HG02610 (cell line): ENCODE results near the gene LEKR1.
"Not testable (repeated sequence)": the region's sequence is repeated elsewhere in the genome, so short reads cannot be mapped to it uniquely, and the experiment has no call there.

Experiments
- ATAC-seq: cut with Tn5 transposase; IDR thresholded peaks from one replicate; pipeline ENCODE4 v1.9.1; 2021; ENCODE audit warnings: mild to moderate bottlenecking, moderate library complexity; ENCODE audit not compliant: unreplicated experiment

LEKR1 gene

DNA sequence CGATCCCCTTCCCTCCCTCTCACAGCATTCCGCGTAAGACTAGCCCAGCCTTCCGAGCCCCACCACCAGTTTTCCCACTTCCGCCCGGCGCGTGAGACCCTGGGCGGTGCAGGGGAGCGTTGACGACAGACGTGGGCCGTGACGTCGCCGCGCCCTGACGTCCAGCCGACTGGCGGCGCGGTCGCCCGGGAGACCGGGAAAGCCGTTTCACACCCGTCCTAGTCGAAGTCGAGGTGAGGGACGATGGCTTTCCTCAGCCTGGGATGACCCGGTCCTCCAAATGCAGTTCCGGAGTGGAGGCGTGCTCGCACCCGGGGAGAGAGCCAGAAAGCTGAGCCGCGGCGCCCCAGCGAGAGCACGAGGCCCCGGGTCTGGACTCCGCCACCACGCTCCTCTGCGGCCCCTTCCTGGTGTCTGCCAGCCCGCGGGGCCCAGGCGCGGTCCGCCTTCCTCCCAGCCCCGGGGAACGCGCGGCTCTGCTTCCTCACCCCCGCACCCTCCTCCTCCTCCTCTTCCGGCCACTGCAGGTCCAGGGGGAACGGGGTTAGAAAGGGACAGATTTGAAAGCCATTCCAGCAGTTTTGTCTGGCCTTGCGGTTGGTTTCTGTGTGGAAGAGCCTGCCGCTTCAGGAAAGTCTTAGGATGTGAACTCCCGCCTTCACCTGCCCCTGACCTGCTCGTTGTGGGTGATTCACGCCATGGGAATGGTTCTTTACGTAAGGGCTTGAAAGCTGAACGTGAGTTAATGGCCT, at the start of gene LEKR1:
LEKR1 (plus strand) TSS at position 210 of the 752 bp plus-strand sequence. CDS start 2,977 bp downstream, outside the sequence.
- peak; percentile 92 for ATAC-seq

DNA sequence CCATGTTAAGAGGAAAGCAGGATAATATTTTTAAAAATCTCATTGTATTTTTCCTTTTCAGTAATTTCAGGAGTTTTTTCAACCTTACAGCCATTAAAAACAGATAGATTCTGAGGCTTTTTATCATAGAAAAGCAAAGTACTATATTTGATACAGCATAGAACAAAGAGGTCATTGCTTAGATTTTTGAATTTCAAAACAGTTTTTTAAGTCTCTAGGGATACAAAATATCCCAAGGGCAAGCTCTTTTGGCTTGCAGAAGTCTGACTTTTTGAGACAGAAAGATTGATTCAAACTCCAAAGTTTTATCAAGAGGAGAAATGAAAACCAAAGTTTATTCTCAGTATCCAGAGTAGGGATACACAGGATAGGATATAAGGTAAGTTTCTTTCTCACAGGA, 49.3 kb upstream of the LEKR1 start:
- ATAC-seq, result no peak

DNA sequence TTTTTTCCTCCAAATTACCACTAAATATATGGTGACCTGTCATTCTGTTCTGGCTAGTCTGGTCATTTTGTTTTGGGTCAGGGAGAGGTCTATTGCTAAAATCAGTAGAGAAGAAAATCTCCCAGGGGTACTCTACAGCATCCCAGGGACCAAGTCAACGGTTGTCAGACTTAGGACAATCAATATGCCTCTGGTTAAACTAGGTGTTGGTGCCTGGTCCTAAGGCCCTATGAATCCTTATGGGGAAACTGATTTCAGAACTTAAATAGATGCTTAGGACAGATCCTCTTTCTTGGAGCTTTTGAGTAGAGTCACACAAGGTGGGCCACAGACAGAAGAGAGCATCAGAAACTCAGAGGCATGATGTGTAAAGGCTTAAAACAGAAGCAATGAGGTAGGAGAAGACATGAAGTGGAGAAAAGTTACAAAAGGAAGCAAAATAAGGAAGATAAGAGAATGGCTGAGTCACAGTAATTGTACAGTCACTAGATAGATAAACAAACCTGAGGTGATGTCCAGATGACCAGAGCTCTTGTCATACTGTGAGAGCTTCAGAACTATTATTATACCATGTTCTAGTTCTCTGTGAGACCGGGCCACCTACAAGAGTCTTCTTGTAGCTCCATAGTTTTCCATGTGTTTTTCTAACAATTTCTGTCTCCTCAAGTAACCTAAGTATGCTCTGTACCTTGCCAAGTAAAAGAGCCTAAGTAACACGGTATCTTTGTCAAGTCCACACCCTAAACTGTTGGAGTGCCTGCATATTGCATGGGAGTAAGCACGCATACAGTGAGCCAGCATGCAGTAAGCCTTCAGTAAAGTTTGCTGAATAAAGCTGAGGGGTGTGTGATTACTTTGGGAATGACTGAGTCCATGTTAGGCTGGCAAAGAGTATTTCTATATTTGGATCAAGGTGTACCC, 44.6 kb upstream of the LEKR1 start:
- ATAC-seq, result no peak

DNA sequence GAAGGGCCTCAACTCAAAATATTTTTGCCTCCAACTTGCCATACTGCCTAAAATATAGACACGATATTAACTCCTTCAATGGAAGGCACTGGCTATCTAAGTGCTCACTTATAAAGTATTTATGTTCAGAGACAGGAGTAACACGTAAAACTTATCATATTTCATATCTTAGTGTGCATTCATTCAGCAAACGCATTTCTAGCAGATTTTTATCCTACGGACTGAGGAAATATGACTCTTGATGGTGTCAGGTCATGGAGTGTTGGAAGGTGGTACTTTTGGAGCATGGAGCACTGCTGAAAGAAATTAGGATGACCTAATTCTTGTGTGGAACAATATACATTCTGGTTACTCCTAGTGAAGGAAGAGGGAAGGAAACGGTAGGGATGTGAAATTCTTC, 43.8 kb upstream of the LEKR1 start:
- no peak for ATAC-seq

DNA sequence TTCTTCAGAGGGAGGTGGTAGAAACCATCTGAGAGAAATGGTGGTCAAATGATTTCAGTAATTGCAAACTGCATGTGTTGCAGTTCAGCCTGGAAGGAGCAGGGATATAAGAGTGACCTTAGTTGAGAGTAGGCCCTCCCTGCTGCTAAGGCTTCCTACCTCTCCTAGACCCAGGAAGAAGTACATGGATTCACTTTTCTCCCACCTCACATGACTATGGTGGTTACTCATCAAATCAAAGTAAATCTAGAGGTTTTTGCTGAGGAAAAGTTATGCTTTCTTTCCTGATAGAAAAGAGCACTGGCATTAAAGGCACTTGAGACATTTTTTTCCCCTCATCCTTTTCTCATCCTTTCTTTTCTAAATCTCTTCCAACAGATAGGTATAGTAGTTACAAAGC, 43.2 kb upstream of the LEKR1 start:
- ATAC-seq, result no peak

DNA sequence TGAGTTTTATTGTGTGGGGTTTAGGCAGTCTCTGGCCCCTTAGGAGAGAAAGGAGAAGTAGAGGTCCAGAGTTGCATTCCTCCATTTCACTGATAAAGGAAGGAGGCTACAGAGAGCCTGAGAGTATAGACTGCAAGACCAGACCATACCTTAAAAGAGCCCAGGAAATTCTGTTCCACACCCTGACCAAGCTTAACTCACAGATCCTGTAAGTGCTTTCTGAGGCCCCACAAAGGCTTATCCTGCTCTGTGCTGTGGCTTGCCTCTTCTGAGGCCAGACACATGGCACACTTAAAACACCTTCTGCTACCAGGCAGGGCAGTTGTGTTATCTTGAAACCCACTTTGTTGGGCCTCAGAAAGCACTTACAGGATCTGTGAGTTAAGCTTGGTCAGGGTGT, 39.2 kb upstream of the LEKR1 start:
- no peak for ATAC-seq

DNA sequence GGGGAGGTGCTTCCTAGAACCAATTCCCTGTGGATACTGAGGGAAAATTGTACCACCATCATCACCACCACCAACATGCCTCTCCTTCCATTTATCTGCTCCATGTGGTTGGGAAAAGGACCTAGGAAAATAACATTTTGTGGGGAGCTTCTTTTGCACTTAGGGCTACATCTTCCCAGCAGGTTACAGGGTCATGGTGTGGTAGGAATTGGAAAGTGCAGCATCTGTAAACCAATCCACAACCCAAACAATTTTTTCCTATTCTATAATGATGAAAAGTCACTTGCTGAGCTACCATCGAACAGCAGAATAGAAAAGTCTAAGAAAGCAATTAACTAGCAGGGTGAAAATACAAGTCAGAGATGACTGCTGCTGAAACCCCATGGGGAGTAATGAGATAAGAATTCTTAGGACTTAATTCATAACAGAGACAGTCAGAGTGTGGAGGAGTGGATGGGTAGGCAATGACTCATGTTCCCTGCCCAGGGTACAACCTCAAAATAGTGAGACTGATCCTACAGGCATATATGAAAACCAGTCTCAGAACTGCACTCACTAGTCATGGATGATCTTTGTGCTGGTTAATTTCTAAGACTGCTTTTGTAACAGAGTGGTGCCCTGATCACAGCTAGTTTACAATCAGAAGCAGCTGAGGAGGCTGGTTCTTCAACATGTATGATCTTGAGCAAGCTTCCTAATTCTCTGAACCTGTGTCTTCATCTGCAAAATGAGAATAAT, 38.1 kb upstream of the LEKR1 start:
- peak; percentile 86 for ATAC-seq

DNA sequence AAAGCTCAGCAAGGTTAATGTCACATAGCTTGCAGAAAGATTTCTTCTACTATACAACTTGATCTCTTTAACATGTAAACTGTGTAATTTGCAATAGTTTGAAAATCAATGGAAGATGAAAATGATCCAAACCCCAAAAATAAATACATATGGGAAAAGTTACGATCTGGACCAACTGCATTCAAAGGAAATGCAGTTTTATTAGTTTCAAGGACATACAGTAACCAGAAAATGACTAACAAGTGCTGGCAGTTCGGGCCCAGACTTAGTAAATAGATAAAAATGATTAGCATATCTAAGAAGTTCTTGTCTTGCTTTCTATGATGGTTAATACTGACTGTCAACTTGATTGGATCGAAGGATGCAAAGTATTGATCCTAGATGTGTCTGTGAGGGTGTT, 37.3 kb upstream of the LEKR1 start:
- ATAC-seq, result no peak

DNA sequence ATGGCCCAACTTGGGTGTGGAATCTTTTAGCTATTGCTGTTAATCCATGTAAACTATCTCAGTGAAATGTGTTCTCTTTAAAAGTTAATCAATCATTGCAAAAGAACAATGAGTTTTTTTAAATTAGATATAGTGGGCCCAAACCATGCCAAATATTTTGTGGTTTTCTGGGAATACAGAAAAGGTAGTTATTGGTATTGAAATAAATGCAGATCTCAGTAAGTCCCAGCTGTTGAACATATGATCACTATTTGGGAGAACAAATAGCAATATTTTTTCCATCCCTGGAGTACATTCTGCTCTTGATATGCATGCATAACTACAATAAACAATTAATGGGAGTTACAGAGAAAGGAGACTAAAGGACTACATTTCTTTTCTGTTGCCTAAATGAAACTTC, 36.0 kb upstream of the LEKR1 start:
- ATAC-seq, result no peak

DNA sequence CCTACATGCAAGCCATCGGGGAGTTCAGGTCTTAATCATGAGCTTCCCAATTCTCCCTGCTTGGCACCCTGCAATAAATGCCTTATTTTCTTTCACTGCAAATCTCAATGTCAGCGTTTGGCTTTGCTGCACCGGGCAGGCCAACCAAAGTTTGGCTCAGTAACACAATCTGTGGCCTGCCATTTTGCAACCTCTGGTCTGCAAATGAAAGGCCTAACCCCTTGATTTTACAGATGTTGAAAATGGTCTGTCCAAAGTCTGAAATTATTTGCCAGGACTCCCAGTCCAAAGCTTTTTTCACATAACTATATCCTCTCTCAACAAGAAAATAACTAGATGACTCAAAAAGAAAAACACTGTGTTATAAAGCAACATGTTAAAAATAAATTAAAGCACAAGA, 34.0 kb upstream of the LEKR1 start:
- no peak for ATAC-seq

DNA sequence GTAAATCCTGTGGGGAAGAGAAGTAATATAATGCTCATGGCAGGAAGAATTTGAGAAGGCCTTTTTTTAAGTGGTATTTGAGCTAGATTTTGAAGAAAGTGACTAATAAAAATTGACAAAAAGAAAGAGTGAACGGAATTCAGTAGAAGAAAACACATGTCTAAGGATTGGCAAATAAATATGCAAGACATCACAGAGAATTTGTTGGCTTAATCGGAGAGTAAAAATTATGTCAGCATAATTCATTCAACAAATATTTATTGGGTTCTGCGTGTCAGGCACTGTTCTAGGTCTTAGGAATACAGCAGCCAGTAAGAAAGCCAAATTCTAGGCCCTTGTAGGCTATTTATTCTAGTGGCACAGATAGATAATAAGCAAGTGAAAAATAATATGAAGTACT, 33.6 kb upstream of the LEKR1 start:
- ATAC-seq, result no peak

DNA sequence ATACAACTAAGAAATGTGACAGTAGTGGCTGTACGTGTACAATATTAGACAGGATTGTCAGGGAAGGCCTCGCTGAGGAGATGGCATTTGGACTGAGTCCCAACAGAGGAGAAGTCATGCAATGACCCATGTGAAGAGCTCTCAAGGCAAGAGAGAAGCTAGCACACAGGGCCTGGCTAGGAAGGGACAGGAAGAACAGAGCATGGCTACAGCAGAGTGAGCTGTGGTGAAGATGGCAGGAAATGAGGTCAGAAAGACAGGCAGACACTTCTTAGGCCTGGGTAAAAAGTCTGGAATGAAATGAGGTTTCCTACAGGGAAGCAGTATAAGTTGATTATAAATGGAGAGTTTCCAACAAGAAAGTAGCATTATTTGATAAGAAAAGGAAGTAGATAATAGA, 33.2 kb upstream of the LEKR1 start:
- peak; percentile 54 for ATAC-seq

DNA sequence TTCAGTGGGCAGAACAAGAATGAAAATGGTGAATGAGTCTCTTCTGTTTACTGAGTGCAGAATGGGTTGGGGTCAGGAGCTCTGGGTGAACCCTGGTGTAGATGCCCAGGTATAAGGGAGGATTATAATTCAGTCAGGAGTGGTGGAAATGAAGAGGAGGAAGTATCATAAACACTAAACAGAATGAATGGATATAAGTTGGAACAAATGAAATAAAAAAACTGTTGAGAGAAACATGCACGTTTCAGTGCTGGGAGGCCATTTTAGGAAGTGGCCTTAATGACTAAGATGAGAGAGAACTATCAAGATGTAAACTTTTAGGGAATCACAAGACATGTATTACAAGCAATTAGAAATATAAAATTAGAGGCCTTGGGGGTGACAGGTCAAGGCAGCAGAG, 32.8 kb upstream of the LEKR1 start:
- ATAC-seq, result no peak

DNA sequence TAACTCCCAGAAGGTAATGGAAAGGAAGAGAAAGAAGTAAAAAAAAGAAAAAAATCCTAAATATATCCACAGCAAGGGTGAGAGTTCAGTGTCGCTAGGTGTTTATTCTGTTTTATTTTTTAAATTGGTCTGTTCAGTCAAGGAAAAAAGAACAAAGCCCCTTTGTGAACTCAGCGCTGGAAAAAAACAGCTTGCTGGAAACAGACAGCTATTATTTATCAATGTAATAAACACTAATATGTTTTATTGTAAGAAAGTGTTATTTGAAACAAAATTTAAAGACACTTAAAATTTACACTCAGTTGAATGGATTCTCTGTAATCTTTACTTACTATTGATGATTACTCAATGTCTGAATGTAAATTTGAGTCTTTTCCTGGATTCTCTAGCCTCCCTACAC, 32.3 kb upstream of the LEKR1 start:
- no peak for ATAC-seq

DNA sequence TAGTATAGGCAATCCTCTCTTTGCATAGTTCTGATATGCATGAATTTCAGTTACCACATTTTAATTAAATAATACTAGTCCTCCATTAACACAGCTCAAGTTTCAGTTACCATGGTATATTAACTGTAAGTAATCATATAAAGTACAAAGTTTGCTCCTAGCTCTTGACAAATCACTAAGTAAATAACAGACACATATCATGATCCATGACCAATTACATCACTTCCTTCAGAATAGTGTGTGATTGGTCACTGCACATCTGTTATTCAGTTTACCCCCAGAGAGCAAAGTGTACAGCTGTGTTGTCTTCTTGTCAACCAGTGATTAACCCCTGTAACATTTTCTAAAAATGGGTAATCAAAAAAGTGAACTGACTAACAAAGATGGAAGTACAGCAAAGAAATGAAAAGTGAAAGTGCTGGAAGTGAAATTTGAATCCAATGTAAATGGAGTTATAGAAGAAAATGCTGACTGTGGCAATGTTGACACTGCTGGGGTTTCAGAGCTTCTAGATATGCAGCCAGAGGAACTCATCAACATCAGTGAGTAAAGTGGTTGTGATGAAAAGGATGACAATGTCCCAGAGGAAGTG, 30.2 kb upstream of the LEKR1 start:
- no peak for ATAC-seq

DNA sequence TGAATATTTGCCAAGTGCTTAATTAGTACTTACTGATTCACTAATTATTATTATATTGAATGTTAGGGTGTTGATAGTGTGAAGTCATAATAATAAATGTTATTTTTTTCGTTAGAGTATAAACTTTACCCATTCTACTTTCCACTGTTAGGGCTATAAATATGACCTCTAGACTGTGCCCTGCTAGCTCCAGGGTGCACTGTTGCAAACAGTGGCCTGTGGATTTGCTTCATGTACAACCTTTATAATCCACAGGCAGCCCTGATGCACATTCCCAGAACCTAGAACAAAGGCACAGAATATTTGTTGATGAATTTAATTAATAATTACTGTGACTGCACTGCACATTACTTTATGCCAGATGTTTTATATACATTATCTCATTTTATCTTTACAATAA, 28.8 kb upstream of the LEKR1 start:
- no peak for ATAC-seq

DNA sequence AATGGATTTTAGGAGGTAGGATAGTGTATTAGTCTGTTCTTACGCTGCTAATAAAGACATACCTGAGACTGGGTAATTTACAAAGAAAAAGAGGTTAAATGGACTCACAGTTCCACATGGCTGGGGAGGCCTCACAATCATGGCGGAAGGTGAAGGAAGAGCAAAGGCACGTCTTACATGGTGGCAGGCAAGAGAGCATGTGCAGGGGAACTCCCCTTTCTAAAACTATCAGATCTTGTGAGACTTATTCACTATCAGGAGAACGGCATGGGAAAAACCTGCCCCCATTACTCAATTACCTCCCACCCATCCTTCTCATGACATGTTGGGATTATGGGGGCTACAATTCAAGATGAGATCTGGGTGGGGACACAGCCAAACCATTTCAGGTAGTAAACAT, 25.9 kb upstream of the LEKR1 start:
- ATAC-seq, result not testable (repeated sequence)

DNA sequence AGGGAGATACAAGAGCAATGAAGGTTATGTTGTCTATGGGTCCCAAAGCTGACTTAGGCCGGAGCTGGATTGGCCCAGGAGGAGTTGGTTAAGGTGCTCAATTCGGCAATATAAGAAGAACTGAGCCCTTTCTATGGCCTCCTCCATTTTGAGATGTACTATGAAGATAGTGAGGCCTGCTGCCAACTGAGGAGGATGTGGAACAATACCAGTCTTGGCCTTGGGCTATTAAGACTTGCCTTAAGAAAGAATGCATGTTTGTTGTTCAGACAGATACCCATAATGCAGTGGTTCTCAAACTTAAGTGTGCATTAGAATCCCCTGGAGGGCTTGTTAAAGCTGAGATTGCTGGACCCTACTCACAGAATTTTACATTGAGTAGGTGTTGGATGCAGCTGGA, 24.4 kb upstream of the LEKR1 start:
- ATAC-seq, result no peak

DNA sequence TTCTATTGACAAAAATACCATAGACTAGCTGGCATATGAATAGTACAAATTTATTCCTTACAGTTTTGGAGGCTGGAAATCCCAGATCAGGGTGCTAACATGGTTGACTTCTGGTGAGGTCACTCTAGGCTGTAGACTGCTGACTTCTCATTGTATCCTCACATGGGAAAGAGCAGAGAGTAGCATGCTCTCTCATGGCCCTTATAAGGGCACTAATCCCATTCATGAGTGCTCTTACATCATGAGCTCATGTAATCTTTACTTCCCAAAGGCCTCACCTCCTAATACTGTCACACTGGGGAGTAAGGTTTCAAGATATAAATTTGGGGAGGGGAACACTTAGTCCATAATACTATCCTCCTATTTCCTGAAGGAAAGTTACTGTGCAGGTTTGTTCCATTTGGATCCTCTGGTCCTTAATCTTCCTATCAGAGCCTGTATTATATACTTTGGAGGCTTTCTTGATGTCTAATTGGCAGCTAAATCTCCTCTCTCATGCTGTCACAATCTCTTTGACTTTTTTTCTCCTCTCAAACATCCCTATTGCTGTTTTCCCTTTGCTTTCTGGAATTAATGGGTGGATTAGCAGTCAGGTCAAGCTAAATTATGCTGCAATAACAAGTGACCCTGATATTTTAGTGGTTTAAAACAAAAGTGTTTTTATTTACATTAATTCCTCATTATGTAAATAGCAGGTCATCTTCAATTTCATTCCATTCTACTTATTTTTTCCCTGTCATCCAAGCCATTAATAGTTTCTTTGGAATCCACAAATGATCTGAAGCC, 23.1 kb upstream of the LEKR1 start:
- ATAC-seq, result no peak
